Stomach (tissue), 9 donors: ENCODE measurements around the gene PIP5K1B. TPM values are rescaled to one million over a fixed set of nuclear protein-coding genes. Genes with fewer than 3 reads are reported as not detected.

ENCODE experiments used
- DNase-seq, 2 donors: peaks; one replicate each; pipeline versions ENCODE4 v3.0.0 to v3.0.0-alpha.2; 2013 to 2019
- H3K27ac ChIP-seq, 5 donors: fragments of 200-600 bp in 4 of 5; sonication (generic) in 4 of 5; one replicate each; pipeline ENCODE4 v1.5.1; 2013 to 2019; ENCODE audit warnings: mild to moderate bottlenecking in 1 of 5, moderate library complexity in 1 of 5
- H3K27me3 ChIP-seq, 3 donors: fragments of 200-600 bp; sonication (generic); one replicate each; pipeline ENCODE4 v1.5.1; 2017 to 2019; ENCODE audit warnings: mixed run types in 1 of 3
- H3K36me3 ChIP-seq, 4 donors: fragments of 200-600 bp; sonication (generic); 1 replicate in 3 of 4; 2 replicates in 1 of 4; pipeline ENCODE4 v1.5.1; 2016 to 2019
- H3K4me1 ChIP-seq, 4 donors: fragments of 200-600 bp; sonication (generic); one replicate each; pipeline ENCODE4 v1.5.1; 2016 to 2019
- H3K4me3 ChIP-seq, 4 donors: fragments of 200-600 bp; sonication (generic) in 3 of 4; one replicate each; pipeline ENCODE4 v1.5.1; 2016 to 2019; ENCODE audit warnings: mild to moderate bottlenecking in 1 of 4
- H3K9me3 ChIP-seq, 4 donors: fragments of 200-600 bp; sonication (generic); one replicate each; pipeline ENCODE4 v1.5.1; 2016 to 2019
- CTCF ChIP-seq, 7 experiments: fragments of 450-650 bp in 4 of 7; fragments of 200-600 bp in 3 of 7; sonication (generic) in 3 of 7; IDR thresholded peaks; one replicate each; pipeline ENCODE4 v1.5.1; 2016 to 2019; ENCODE audit warnings: antibody characterized with exemption in 7 of 7, control low read depth in 2 of 7, mild to moderate bottlenecking in 1 of 7
- EP300 ChIP-seq: sonication (generic); formaldehyde crosslinking; IDR thresholded peaks from one replicate; pipeline ENCODE4 v1.6.1; 2017; ENCODE audit warnings: antibody characterized with exemption
- POLR2A ChIP-seq, 4 donors: fragments of 450-650 bp; IDR thresholded peaks; one replicate each; pipeline ENCODE4 v1.6.1; 2016; ENCODE audit warnings: antibody characterized with exemption in 4 of 4, control low read depth in 2 of 4, mild to moderate bottlenecking in 1 of 4, moderate library complexity in 1 of 4
- POLR2AphosphoS5 ChIP-seq, 3 donors: sonication (generic); formaldehyde crosslinking; IDR thresholded peaks; one replicate each; pipeline ENCODE4 v1.6.1; 2016; ENCODE audit warnings: antibody characterized with exemption in 3 of 3
- WGBS, 5 donors: extraction: QIAGEN DNeasy Blood & Tissue Kit in 3 of 5; methylation state at CpG; one replicate each; pipeline versions ENCODE4 v1.1.5 to v1.1.7; 2013 to 2018; 5-methylcytosine and 5-hydroxymethylcytosine counted together
- intact Hi-C: fragments of 100-400 bp; cut with DNase I; formaldehyde crosslinking; loops from one replicate; pipeline ENCODE4 v1.15.1; 2023; ENCODE audit warnings: low total_unique reads
- polyA plus RNA-seq, 3 donors: library from polyadenylated mRNA; stranded (reverse); fragments of 200-250 nt; gene quantifications; one replicate each; pipeline ENCODE4 v1.2.3, GENCODE V29; 2013
- total RNA-seq, 5 donors: library from RNA; depleted of rRNA; stranded (reverse); fragments of >200 nt; gene quantifications; one replicate each; pipeline versions ENCODE4 v1.1.0 to v1.2.3, GENCODE V29; 2014 to 2016
- donor health status: healthy with polysubstance abuse.
- donor health status: Bipolar disorder and iron deficiency.
- donor health status: healthy.

PIP5K1B gene
- total and polyA plus RNA-seq, 8 donors: 2.3 to 33.8 (median 16.6) TPM

DNA sequence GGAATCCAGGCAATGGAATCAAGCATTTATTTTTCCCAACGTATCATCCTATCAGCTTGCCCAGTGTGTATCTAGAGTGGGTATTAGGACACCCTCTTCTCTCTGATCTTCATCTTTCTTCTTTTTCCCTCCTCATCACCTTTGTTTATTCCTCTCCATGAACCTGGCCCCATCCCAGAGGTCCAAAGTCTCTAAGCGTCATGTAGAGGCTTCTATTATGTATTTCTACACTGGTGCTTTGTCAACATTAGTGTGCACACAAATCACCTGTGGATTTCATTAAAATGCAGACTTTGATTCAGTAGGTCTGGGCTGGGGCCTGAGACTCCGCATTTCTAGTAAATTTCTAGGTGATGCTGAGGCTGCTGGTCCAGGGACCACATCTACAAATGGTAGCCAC, 19.8 kb upstream of the PIP5K1B start:
- no peak for DNase-seq
- Histone ChIP-seq H3K36me3 (no peaks in the 10 kb centered on the region), H3K4me1 (peaks cover 0 to 16% (median 2%) of the 10 kb centered on the region in 4 donors), H3K27ac (no peak overlapping the region), H3K4me3 (no peak overlapping the region), H3K9me3 (no peaks in the 10 kb centered on the region), H3K27me3 (no peaks in the 10 kb centered on the region)
- 47 to 72% (median 65%) methylated on average over 3 of the region's 3 CpGs for WGBS, 5 donors
- no peak for TF ChIP-seq CTCF (IDR thresholded peaks at IDR 0.05)
- TF ChIP-seq EP300: no peak
- TF ChIP-seq POLR2A (IDR thresholded peaks at IDR 0.05): no peak
- TF ChIP-seq POLR2AphosphoS5 (IDR thresholded peaks at IDR 0.05): no peak
- intact Hi-C loops: no loop called here

- intact Hi-C loops: no loop called here
- Histone ChIP-seq H3K36me3 (no peaks in the 10 kb centered on the region), H3K27me3 (no peaks in the 10 kb centered on the region), H3K4me1 (peaks cover 0 to 21% (median 3%) of the 10 kb centered on the region in 4 donors), H3K4me3 (no peak overlapping the region), H3K27ac (no peak overlapping the region), H3K9me3 (no peaks in the 10 kb centered on the region)
- 40 to 61% (median 48%) methylated on average over 3 of the region's 3 CpGs for WGBS, 5 donors
- peak; percentile 53 to 57 for DNase-seq
- TF ChIP-seq POLR2A (IDR thresholded peaks at IDR 0.05): no peak
- no peak for TF ChIP-seq POLR2AphosphoS5 (IDR thresholded peaks at IDR 0.05)
- TF ChIP-seq CTCF (IDR thresholded peaks at IDR 0.05): peak in 2 of 7 experiments; percentile 45 to 53
- TF ChIP-seq EP300: no peak
Observed at GRCh38 chr9:68685770-68686169, 19.3 kb upstream of the PIP5K1B start.

DNA sequence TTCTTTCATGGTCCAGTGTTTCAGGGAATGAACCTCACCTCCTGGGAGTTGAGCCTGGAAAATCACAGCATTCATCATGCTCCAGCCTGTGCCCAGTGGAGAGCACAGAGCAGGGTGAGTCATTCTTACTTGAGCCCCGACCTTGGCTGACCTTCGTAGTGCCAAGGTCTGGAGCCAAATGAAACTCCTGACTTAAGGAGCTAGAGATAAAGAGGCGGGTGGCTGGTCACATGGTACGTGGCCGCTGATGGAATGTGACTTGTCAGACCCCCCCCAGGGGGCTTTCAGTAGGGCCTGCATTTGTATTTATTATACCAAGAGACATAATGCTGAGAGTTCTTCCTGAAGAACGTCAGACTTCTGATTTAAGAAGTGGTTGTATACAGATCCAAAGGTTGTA, 15.0 kb upstream of the PIP5K1B start:
- H3K27ac ChIP-seq: peak overlapping the region in 4 of 5 donors; percentile 23 to 59 (median 39)
- peaks cover 0 to 15% (median 3%) of the 10 kb centered on the region in 4 donors for H3K4me1 ChIP-seq
- intact Hi-C loops: no loop called here
- peak; percentile 76 to 86 for DNase-seq
- no peak for TF ChIP-seq CTCF (IDR thresholded peaks at IDR 0.05)
- TF ChIP-seq POLR2A (IDR thresholded peaks at IDR 0.05): no peak
- TF ChIP-seq POLR2AphosphoS5 (IDR thresholded peaks at IDR 0.05): peak; percentile 15 to 78 (median 61)
- no peaks in the 10 kb centered on the region for H3K9me3 ChIP-seq
- 14 to 35% (median 17%) methylated on average over 6 of the region's 6 CpGs for WGBS, 5 donors
- H3K36me3 ChIP-seq: no peaks in the 10 kb centered on the region
- H3K27me3 ChIP-seq: no peaks in the 10 kb centered on the region
- H3K4me3 ChIP-seq: no peak overlapping the region

GRCh38 chr9:68692519-68692918, 12.5 kb upstream of the PIP5K1B start:
- intact Hi-C loops: no loop called here

More at GRCh38 chr9:68692519-68692918, 12.5 kb upstream of the PIP5K1B start:
- no peak overlapping the region for H3K27ac ChIP-seq
- DNase-seq: no peak
- peaks cover 0 to 15% (median 3%) of the 10 kb centered on the region in 4 donors for H3K4me1 ChIP-seq
- no peaks in the 10 kb centered on the region for H3K9me3 ChIP-seq
- H3K4me3 ChIP-seq: no peak overlapping the region
- H3K27me3 ChIP-seq: no peaks in the 10 kb centered on the region
- TF ChIP-seq POLR2A (IDR thresholded peaks at IDR 0.05) (no peak), CTCF (IDR thresholded peaks at IDR 0.05) (no peak), POLR2AphosphoS5 (IDR thresholded peaks at IDR 0.05) (no peak), EP300 (no peak)
- WGBS, 5 donors: 75 to 87% (median 78%) methylated on average over 8 of the region's 8 CpGs
- H3K36me3 ChIP-seq: no peaks in the 10 kb centered on the region
